ENCODE results near the gene TMEM39B.

GRCh38 chr1:32128964-32129363 lies 56.2 kb downstream of the TMEM39B start:
- TF ChIP-seq CTCF (IDR thresholded peaks at IDR 0.05): no peak
- TF ChIP-seq FOXJ3 (CRISPR knock-in tag; IDR thresholded peaks at IDR 0.05; ENCODE audit: borderline replicate concordance): no peak
- TF ChIP-seq E2F1 (CRISPR knock-in tag; IDR thresholded peaks at IDR 0.05): no peak
- no peak for TF ChIP-seq NFYB (CRISPR knock-in tag; conservative IDR thresholded peaks at IDR 0.05; ENCODE audit: low read depth)
- TF ChIP-seq MXD4 (CRISPR knock-in tag; IDR thresholded peaks at IDR 0.05; ENCODE audit: borderline replicate concordance): no peak
- no peak for TF ChIP-seq TEAD1 (CRISPR knock-in tag; IDR thresholded peaks at IDR 0.05)
- no peak for TF ChIP-seq USF2 (CRISPR knock-in tag; IDR thresholded peaks at IDR 0.05)
- TF ChIP-seq EMX1 (CRISPR knock-in tag; IDR thresholded peaks at IDR 0.05): no peak
